ENCODE measurements around the gene CYTH4. TPM values are rescaled to one million over a fixed set of nuclear protein-coding genes. Genes with fewer than 3 reads are reported as not detected.

Gene CYTH4
- total and polyA plus RNA-seq, 4 donors = 10.5 to 84.2 (median 35.0) TPM

- H3K4me3 ChIP-seq = no peak overlapping the region
- 75 to 81% methylated on average over 10 of the region's 10 CpGs for WGBS, 2 donors
- ATAC-seq (ENCODE audit: insufficient read depth, low FRiP score) (no peak), DNase-seq (no peak)
- H3K9ac ChIP-seq (ENCODE audit: insufficient read depth in 1 of 2, low read length in 2 of 2) = no peak overlapping the region
- H3K27me3 ChIP-seq (ENCODE audit: control insufficient read depth in 3 of 3, insufficient read depth in 3 of 3, low read length in 2 of 3) = peaks cover 0 to 2% (median 0%) of the 10 kb centered on the region in 3 donors
- peaks cover 0 to 2% (median 0%) of the 10 kb centered on the region in 4 donors for H3K9me3 ChIP-seq (ENCODE audit: control insufficient read depth in 4 of 4, insufficient read depth in 3 of 4, low read length in 3 of 4)
- peaks cover 0 to 2% (median 0%) of the 10 kb centered on the region in 5 donors for H3K4me1 ChIP-seq (ENCODE audit: control insufficient read depth in 5 of 5, insufficient read depth in 5 of 5, low read length in 5 of 5)
- TF ChIP-seq CTCF (IDR thresholded peaks at IDR 0.05; ENCODE audit: control extremely low read depth, extremely low read depth) = no peak
- H3K27ac ChIP-seq (ENCODE audit: low read depth in 1 of 2, low read length in 1 of 2) = no peak overlapping the region
- H3K36me3 ChIP-seq (ENCODE audit: control insufficient read depth in 4 of 4, insufficient read depth in 4 of 4, low read length in 4 of 4) = peaks cover 0 to 4% (median 0%) of the 10 kb centered on the region in 4 donors
Measured at GRCh38 chr22:37239336-37240239, 42.7 kb upstream of the CYTH4 start.

- ATAC-seq (ENCODE audit: insufficient read depth, low FRiP score) = no peak
- peaks cover 0 to 2% (median 0%) of the 10 kb centered on the region in 3 donors for H3K27me3 ChIP-seq (ENCODE audit: control insufficient read depth in 3 of 3, insufficient read depth in 3 of 3, low read length in 2 of 3)
- no peak for DNase-seq
- no peak overlapping the region for H3K27ac ChIP-seq (ENCODE audit: low read depth in 1 of 2, low read length in 1 of 2)
- H3K9ac ChIP-seq (ENCODE audit: insufficient read depth in 1 of 2, low read length in 2 of 2) = no peak overlapping the region
- WGBS, 2 donors = 80 to 89% methylated on average over 11 of the region's 11 CpGs
- peaks cover 0 to 4% (median 0%) of the 10 kb centered on the region in 4 donors for H3K36me3 ChIP-seq (ENCODE audit: control insufficient read depth in 4 of 4, insufficient read depth in 4 of 4, low read length in 4 of 4)
- TF ChIP-seq CTCF (IDR thresholded peaks at IDR 0.05; ENCODE audit: control extremely low read depth, extremely low read depth) = no peak
- no peak overlapping the region for H3K4me3 ChIP-seq
- H3K4me1 ChIP-seq (ENCODE audit: control insufficient read depth in 5 of 5, insufficient read depth in 5 of 5, low read length in 5 of 5) = peaks cover 0 to 2% (median 0%) of the 10 kb centered on the region in 5 donors
- H3K9me3 ChIP-seq (ENCODE audit: control insufficient read depth in 4 of 4, insufficient read depth in 3 of 4, low read length in 3 of 4) = peaks cover 0 to 2% (median 0%) of the 10 kb centered on the region in 4 donors
Measured at GRCh38 chr22:37240240-37240940, 41.9 kb upstream of the CYTH4 start.

GRCh38 chr22:37240941-37241320 lies 41.4 kb upstream of the CYTH4 start:
- Histone ChIP-seq H3K36me3 (ENCODE audit: control insufficient read depth in 4 of 4, insufficient read depth in 4 of 4, low read length in 4 of 4) (peaks cover 0 to 4% (median 0%) of the 10 kb centered on the region in 4 donors), H3K9me3 (ENCODE audit: control insufficient read depth in 4 of 4, insufficient read depth in 3 of 4, low read length in 3 of 4) (peaks cover 0 to 2% (median 0%) of the 10 kb centered on the region in 4 donors), H3K27me3 (ENCODE audit: control insufficient read depth in 3 of 3, insufficient read depth in 3 of 3, low read length in 2 of 3) (peaks cover 0 to 2% (median 0%) of the 10 kb centered on the region in 3 donors), H3K4me1 (ENCODE audit: control insufficient read depth in 5 of 5, insufficient read depth in 5 of 5, low read length in 5 of 5) (peaks cover 0 to 2% (median 0%) of the 10 kb centered on the region in 5 donors), H3K4me3 (no peak overlapping the region), H3K9ac (ENCODE audit: insufficient read depth in 1 of 2, low read length in 2 of 2) (no peak overlapping the region), H3K27ac (ENCODE audit: low read depth in 1 of 2, low read length in 1 of 2) (peak overlapping the region in 1 of 2 donors; percentile 8)
- DNase-seq (no peak), ATAC-seq (ENCODE audit: insufficient read depth, low FRiP score) (no peak)
- WGBS, 2 donors = 85 to 87% methylated on average over 7 of the region's 7 CpGs
- TF ChIP-seq CTCF (IDR thresholded peaks at IDR 0.05; ENCODE audit: control extremely low read depth, extremely low read depth) = no peak
